Chondrocyte (in vitro differentiated cells): Measurements from ENCODE around the gene CRYGD. TPM values are rescaled to one million over a fixed set of nuclear protein-coding genes. Genes with fewer than 3 reads are reported as not detected.

Source experiments
- DNase-seq: peaks from one replicate; pipeline ENCODE4 v3.0.0; 2021; ENCODE audit warnings: mixed read lengths, low spot score
- H3K27ac Mint-ChIP-seq: one replicate; pipeline ENCODE4 v1.8.0; 2021; ENCODE audit warnings: mild to moderate bottlenecking, moderate library complexity, mixed read lengths; ENCODE audit not compliant: unreplicated experiment
- H3K27me3 Mint-ChIP-seq: 2 replicates; pipeline ENCODE4 v1.8.0; 2021; ENCODE audit warnings: low read depth, mixed read lengths
- H3K36me3 Mint-ChIP-seq: 2 replicates; pipeline ENCODE4 v1.8.0; 2021; ENCODE audit warnings: low read depth, mixed read lengths
- H3K4me1 Mint-ChIP-seq: 2 replicates; pipeline ENCODE4 v1.8.0; 2021; ENCODE audit warnings: low read depth, mild to moderate bottlenecking, mixed read lengths
- H3K4me3 Mint-ChIP-seq: one replicate; pipeline ENCODE4 v1.8.0; 2021; ENCODE audit warnings: mild to moderate bottlenecking, moderate library complexity, mixed read lengths; ENCODE audit not compliant: unreplicated experiment
- H3K9me3 Mint-ChIP-seq: 2 replicates; pipeline ENCODE4 v1.8.0; 2021; ENCODE audit warnings: low read depth, mixed read lengths
- total RNA-seq: library from RNA; stranded (reverse); gene quantifications from 3 replicates; pipeline ENCODE4 v1.2.1, GENCODE V29; 2021
- TF ChIP-seq, protein P1 (sequence below): fragments of 200-600 bp; sonication (generic); IDR thresholded peaks from 2 replicates; pipeline ENCODE4 v1.5.0; 2021; ENCODE audit warnings: antibody characterized with exemption, mild to moderate bottlenecking, moderate library complexity

The CRYGD gene
- total RNA-seq, 1 donor from 2014 or later = not detected

GRCh38 chr2:208093128-208093527, 31.2 kb downstream of the CRYGD start:
- H3K9me3 Mint-ChIP-seq = peaks cover 4% of the 10 kb centered on the region
- no peaks in the 10 kb centered on the region for H3K36me3 Mint-ChIP-seq
- H3K4me3 Mint-ChIP-seq = no peak overlapping the region
- TF ChIP-seq, protein P1, sequence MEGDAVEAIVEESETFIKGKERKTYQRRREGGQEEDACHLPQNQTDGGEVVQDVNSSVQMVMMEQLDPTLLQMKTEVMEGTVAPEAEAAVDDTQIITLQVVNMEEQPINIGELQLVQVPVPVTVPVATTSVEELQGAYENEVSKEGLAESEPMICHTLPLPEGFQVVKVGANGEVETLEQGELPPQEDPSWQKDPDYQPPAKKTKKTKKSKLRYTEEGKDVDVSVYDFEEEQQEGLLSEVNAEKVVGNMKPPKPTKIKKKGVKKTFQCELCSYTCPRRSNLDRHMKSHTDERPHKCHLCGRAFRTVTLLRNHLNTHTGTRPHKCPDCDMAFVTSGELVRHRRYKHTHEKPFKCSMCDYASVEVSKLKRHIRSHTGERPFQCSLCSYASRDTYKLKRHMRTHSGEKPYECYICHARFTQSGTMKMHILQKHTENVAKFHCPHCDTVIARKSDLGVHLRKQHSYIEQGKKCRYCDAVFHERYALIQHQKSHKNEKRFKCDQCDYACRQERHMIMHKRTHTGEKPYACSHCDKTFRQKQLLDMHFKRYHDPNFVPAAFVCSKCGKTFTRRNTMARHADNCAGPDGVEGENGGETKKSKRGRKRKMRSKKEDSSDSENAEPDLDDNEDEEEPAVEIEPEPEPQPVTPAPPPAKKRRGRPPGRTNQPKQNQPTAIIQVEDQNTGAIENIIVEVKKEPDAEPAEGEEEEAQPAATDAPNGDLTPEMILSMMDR = no peak
- H3K4me1 Mint-ChIP-seq = peaks cover 8% of the 10 kb centered on the region
- DNase-seq = no peak
- no peak overlapping the region for H3K27ac Mint-ChIP-seq
- peaks cover 2% of the 10 kb centered on the region for H3K27me3 Mint-ChIP-seq

DNA sequence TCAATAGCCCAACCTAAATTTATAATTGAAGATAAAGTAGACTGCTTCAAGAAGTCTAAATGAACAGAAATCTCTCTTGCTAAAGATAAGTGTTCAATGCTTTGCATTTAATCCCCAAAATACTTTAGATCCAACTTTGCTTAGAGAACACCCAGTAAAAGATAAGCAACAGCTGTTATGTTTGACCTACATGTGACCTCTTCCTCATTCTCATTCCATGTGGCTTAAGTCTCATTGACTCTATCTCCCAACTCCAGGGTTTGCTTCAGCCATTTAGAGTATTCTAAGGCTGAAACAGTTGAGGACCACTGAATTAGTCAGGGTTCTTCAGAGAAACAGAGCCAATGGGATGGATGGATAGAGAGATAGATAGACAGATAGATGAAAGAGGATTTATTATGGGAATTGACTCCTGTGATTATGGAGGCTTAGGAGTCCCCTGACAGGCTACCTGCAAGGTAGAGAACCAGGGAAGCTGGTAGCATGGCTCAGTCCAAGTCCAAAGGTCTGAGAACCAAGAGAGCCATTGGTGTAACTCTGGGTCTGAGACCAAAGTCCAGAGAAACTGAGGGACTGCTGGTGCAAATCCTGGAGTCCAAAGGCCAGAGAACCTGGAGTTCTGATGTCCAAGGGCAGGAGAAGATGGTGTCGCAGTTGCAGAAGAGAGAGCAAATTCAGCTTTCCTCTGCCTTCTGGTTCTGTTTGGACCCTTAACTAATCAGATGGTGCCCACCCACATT, 32.1 kb downstream of the CRYGD start:
- no peak overlapping the region for H3K27ac Mint-ChIP-seq
- no peak overlapping the region for H3K4me3 Mint-ChIP-seq
- no peaks in the 10 kb centered on the region for H3K36me3 Mint-ChIP-seq
- H3K4me1 Mint-ChIP-seq = no peaks in the 10 kb centered on the region
- DNase-seq = no peak
- H3K9me3 Mint-ChIP-seq = peaks cover 4% of the 10 kb centered on the region
- TF ChIP-seq, protein P1 = no peak
- peaks cover 2% of the 10 kb centered on the region for H3K27me3 Mint-ChIP-seq

GRCh38 chr2:208090420-208090819, 33.9 kb downstream of the CRYGD start:
- Mint-ChIP-seq H3K4me3 (no peak overlapping the region), H3K27me3 (peaks cover 8% of the 10 kb centered on the region), H3K36me3 (no peaks in the 10 kb centered on the region), H3K9me3 (peaks cover 4% of the 10 kb centered on the region), H3K4me1 (no peaks in the 10 kb centered on the region), H3K27ac (no peak overlapping the region)
- no peak for DNase-seq
- TF ChIP-seq, protein P1 = no peak

DNA sequence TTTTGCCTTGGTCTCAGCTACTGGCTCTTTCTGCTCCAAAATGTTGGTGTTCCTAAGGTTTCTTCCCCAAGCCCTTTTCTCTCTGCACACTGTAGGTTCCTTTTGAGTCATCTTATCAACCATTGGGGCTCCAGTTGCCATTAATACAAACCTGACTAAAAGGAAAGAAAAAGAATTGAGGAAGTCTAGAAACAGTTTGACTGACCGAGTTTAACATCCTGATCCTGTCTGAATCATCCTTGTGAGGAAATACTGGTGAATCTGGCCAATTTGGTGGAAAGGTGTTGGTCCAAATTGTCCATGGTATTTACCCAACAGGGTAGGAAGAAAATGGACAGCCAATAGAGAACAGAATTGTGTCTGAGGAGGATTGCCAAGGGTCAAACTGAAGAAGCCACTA, 38.3 kb downstream of the CRYGD start:
- no peak for DNase-seq
- Mint-ChIP-seq H3K4me3 (no peak overlapping the region), H3K27ac (no peak overlapping the region), H3K27me3 (peaks cover 23% of the 10 kb centered on the region), H3K4me1 (no peaks in the 10 kb centered on the region), H3K9me3 (peaks cover 4% of the 10 kb centered on the region), H3K36me3 (no peaks in the 10 kb centered on the region)
- TF ChIP-seq, protein P1 = no peak

- Mint-ChIP-seq H3K9me3 (peaks cover 9% of the 10 kb centered on the region), H3K27ac (no peak overlapping the region), H3K4me1 (no peaks in the 10 kb centered on the region), H3K36me3 (peaks cover 3% of the 10 kb centered on the region), H3K27me3 (peaks cover 34% of the 10 kb centered on the region), H3K4me3 (no peak overlapping the region)
- TF ChIP-seq, protein P1 = no peak
- no peak for DNase-seq
Measured at GRCh38 chr2:208083807-208084206, 40.5 kb downstream of the CRYGD start.
